ENCODE results near the gene ATP2C2.

Gene ATP2C2

GRCh38 chr16:84502581-84502980 is 134.2 kb downstream of the ATP2C2 start:
- DNase-seq, result no peak

- no peak for DNase-seq
These were observed 135.5 kb downstream of the ATP2C2 start for GRCh38 chr16:84503751-84504395.

- peak; percentile 96 for DNase-seq
These were observed 136.3 kb downstream of the ATP2C2 start, which contains the start of gene MEAK7 for GRCh38 chr16:84504420-84505248. MEAK7 (minus strand) TSS chr16:84504659; CDS start chr16:84498086, 6,573 bp downstream.

GRCh38 chr16:84505249-84506187 is 137.2 kb downstream of the ATP2C2 start:
- no peak for DNase-seq

GRCh38 chr16:84507011-84507982 is 139.0 kb downstream of the ATP2C2 start:
- no peak for DNase-seq

- DNase-seq, result no peak
These were observed 140.2 kb downstream of the ATP2C2 start for GRCh38 chr16:84508502-84508901.

- DNase-seq, result no peak
These were observed 141.0 kb downstream of the ATP2C2 start for GRCh38 chr16:84509032-84509950.

GRCh38 chr16:84511180-84511800 is 143.0 kb downstream of the ATP2C2 start:
- DNase-seq, result peak; percentile 82 to 85

GRCh38 chr16:84511831-84512230 is 143.5 kb downstream of the ATP2C2 start:
- DNase-seq, result no peak

GRCh38 chr16:84513123-84513522 is 144.8 kb downstream of the ATP2C2 start:
- no peak for DNase-seq

GRCh38 chr16:84513666-84514065 is 145.3 kb downstream of the ATP2C2 start:
- no peak for DNase-seq
